Chondrocyte (in vitro differentiated cells): ENCODE data around the gene IGF1R. TPM values are rescaled to one million over a fixed set of nuclear protein-coding genes. Genes with fewer than 3 reads are reported as not detected.

Source experiments
- DNase-seq: peaks from one replicate; pipeline ENCODE4 v3.0.0; 2021; ENCODE audit warnings: mixed read lengths, low spot score
- H3K27ac Mint-ChIP-seq: one replicate; pipeline ENCODE4 v1.8.0; 2021; ENCODE audit warnings: mild to moderate bottlenecking, moderate library complexity, mixed read lengths; ENCODE audit not compliant: unreplicated experiment
- H3K27me3 Mint-ChIP-seq: 2 replicates; pipeline ENCODE4 v1.8.0; 2021; ENCODE audit warnings: low read depth, mixed read lengths
- H3K36me3 Mint-ChIP-seq: 2 replicates; pipeline ENCODE4 v1.8.0; 2021; ENCODE audit warnings: low read depth, mixed read lengths
- H3K4me1 Mint-ChIP-seq: 2 replicates; pipeline ENCODE4 v1.8.0; 2021; ENCODE audit warnings: low read depth, mild to moderate bottlenecking, mixed read lengths
- H3K4me3 Mint-ChIP-seq: one replicate; pipeline ENCODE4 v1.8.0; 2021; ENCODE audit warnings: mild to moderate bottlenecking, moderate library complexity, mixed read lengths; ENCODE audit not compliant: unreplicated experiment
- H3K9me3 Mint-ChIP-seq: 2 replicates; pipeline ENCODE4 v1.8.0; 2021; ENCODE audit warnings: low read depth, mixed read lengths
- CTCF ChIP-seq: fragments of 200-600 bp; sonication (generic); IDR thresholded peaks from 2 replicates; pipeline ENCODE4 v1.5.0; 2021; ENCODE audit warnings: antibody characterized with exemption, mild to moderate bottlenecking, moderate library complexity
- total RNA-seq: library from RNA; stranded (reverse); gene quantifications from 3 replicates; pipeline ENCODE4 v1.2.1, GENCODE V29; 2021

IGF1R gene
- total RNA-seq, 1 donor from 2014 or later: 119 TPM

GRCh38 chr15:98628216-98628615 is 20.1 kb upstream of the IGF1R start:
- TF ChIP-seq CTCF: no peak
- Mint-ChIP-seq H3K36me3 (no peaks in the 10 kb centered on the region), H3K9me3 (no peaks in the 10 kb centered on the region), H3K27me3 (peaks cover 38% of the 10 kb centered on the region), H3K4me3 (no peak overlapping the region), H3K27ac (no peak overlapping the region), H3K4me1 (peaks cover 4% of the 10 kb centered on the region)
- no peak for DNase-seq

GRCh38 chr15:98635848-98636247 is 12.5 kb upstream of the IGF1R start:
- Mint-ChIP-seq H3K36me3 (no peaks in the 10 kb centered on the region), H3K9me3 (no peaks in the 10 kb centered on the region), H3K4me3 (no peak overlapping the region), H3K27me3 (peaks cover 33% of the 10 kb centered on the region), H3K4me1 (peaks cover 4% of the 10 kb centered on the region), H3K27ac (no peak overlapping the region)
- no peak for TF ChIP-seq CTCF
- DNase-seq: no peak

GRCh38 chr15:98643115-98643514 is 5.2 kb upstream of the IGF1R start:
- TF ChIP-seq CTCF: no peak
- Mint-ChIP-seq H3K27ac (no peak overlapping the region), H3K36me3 (peaks cover 2% of the 10 kb centered on the region), H3K27me3 (peaks cover 39% of the 10 kb centered on the region), H3K9me3 (no peaks in the 10 kb centered on the region), H3K4me3 (no peak overlapping the region), H3K4me1 (peaks cover 6% of the 10 kb centered on the region)
- no peak for DNase-seq

- no peak overlapping the region for H3K27ac Mint-ChIP-seq
- H3K4me1 Mint-ChIP-seq: peaks cover 9% of the 10 kb centered on the region
- no peak for TF ChIP-seq CTCF
- no peaks in the 10 kb centered on the region for H3K9me3 Mint-ChIP-seq
- H3K36me3 Mint-ChIP-seq: peaks cover 6% of the 10 kb centered on the region
- peaks cover 28% of the 10 kb centered on the region for H3K27me3 Mint-ChIP-seq
- DNase-seq: no peak
- H3K4me3 Mint-ChIP-seq: peak overlapping the region; percentile 75
These were observed 1.8 kb upstream of the IGF1R start for GRCh38 chr15:98646546-98647025.

GRCh38 chr15:98647026-98647773 is 1.1 kb upstream of the IGF1R start:
- no peaks in the 10 kb centered on the region for H3K9me3 Mint-ChIP-seq
- peak overlapping the region; percentile 1 for H3K27ac Mint-ChIP-seq
- peaks cover 5% of the 10 kb centered on the region for H3K36me3 Mint-ChIP-seq
- peak; percentile 81 for TF ChIP-seq CTCF
- peak overlapping the region; percentile 76 for H3K4me3 Mint-ChIP-seq
- peaks cover 23% of the 10 kb centered on the region for H3K27me3 Mint-ChIP-seq
- DNase-seq: no peak
- H3K4me1 Mint-ChIP-seq: peaks cover 16% of the 10 kb centered on the region
